K562 (cell line): ENCODE results near the gene LYVE1. TPM values are rescaled to one million over a fixed set of nuclear protein-coding genes. Genes with fewer than 3 reads are reported as not detected.

Experiments used
- ATAC-seq: fragments of 200-7000 bp; cut with Tn5 transposase; 3 replicates; pipeline ENCODE4 v1.9.1; 2020; ENCODE audit warnings: moderate library complexity
- BruUV-seq: library from RNA; stranded (reverse); fragments of 400-500 nt; replicated peaks from 2 replicates; lab custom pipeline; 2021; lab: Mats Ljungman, UMichigan
- CTCF ChIA-PET: fragments of 300-600 bp; formaldehyde crosslinking; extraction: SDS; loops from one replicate; lab custom pipeline; 2021; ENCODE audit warnings: low intra/inter-chr PET ratio; lab: Yijun Ruan, JAX
- POLR2A ChIA-PET: fragments of 300-600, 350-650 bp; sonication (Branson Sonifier 250); formaldehyde crosslinking; extraction: SDS; loops from one replicate; lab custom pipeline; 2021; ENCODE audit warnings: antibody characterized with exemption, inconsistent platforms; lab: Yijun Ruan, JAX
- DNase-seq, 4 experiments: peaks; one replicate each; pipeline versions ENCODE4 v3.0.0 to v3.0.0-alpha.2; 2011 to 2018; ENCODE audit warnings: low spot score in 3 of 4, mixed read lengths in 3 of 4; ENCODE audit errors: extremely low read depth in 1 of 4
- FAIRE-seq: peaks from 2 replicates; lab custom pipeline; 2011; peaks lifted over from hg19 to GRCh38; lab: Jason Lieb, UNC
- H2AFZ ChIP-seq: 2 replicates; pipeline ENCODE4 v1.6.0; 2011; ENCODE audit warnings: low read depth, low read length, control low read depth, inconsistent platforms
- H3K27ac ChIP-seq: fragments of 200-600 bp; 3 replicates; pipeline ENCODE4 v1.8.0; 2011; ENCODE audit warnings: low read depth, mild to moderate bottlenecking, control low read depth, inconsistent platforms, low read length, moderate library complexity, mixed read lengths; ENCODE audit errors: extremely low read depth
- H3K27me3 ChIP-seq, 2 experiments: fragments of 300-600 bp in 1 of 2; 2 replicates in 1 of 2; 3 replicates in 1 of 2; pipeline versions ENCODE4 v1.6.0 to v1.8.0; 2011; ENCODE audit warnings: inconsistent platforms in 2 of 2, low read length in 2 of 2, mild to moderate bottlenecking in 1 of 2, mixed read lengths in 1 of 2, moderate library complexity in 1 of 2; ENCODE audit not compliant: control insufficient read depth in 2 of 2, insufficient read depth in 2 of 2
- H3K36me3 ChIP-seq: fragments of 300-600 bp; 3 replicates; pipeline ENCODE4 v1.8.0; 2011; ENCODE audit warnings: mild to moderate bottlenecking, low read length, inconsistent platforms; ENCODE audit not compliant: control insufficient read depth, insufficient read depth
- H3K4me1 ChIP-seq, 2 experiments: fragments of 200-600 bp in 1 of 2; replicated peaks in 1 of 2; 2 replicates in 1 of 2; 3 replicates in 1 of 2; pipeline versions ENCODE4 v1.5.1 to v1.8.0; 2011; ENCODE audit warnings: inconsistent platforms in 2 of 2, low read length in 2 of 2, mild to moderate bottlenecking in 1 of 2, mixed read lengths in 1 of 2, moderate library complexity in 1 of 2; ENCODE audit not compliant: control insufficient read depth in 2 of 2, insufficient read depth in 2 of 2
- H3K4me2 ChIP-seq: 2 replicates; pipeline ENCODE4 v1.6.1; 2011; ENCODE audit warnings: low read length, control low read depth, inconsistent platforms, mixed read lengths; ENCODE audit not compliant: insufficient read depth
- H3K4me3 ChIP-seq: fragments of 200-600 bp; sonication (generic), shearing (Covaris generic); 2 replicates; pipeline ENCODE4 v1.5.1; 2016; ENCODE audit warnings: control low read depth, inconsistent platforms
- H3K79me2 ChIP-seq: fragments of 200-600 bp; 3 replicates; pipeline ENCODE4 v1.8.0; 2011; ENCODE audit warnings: low read length, inconsistent platforms; ENCODE audit not compliant: control insufficient read depth, insufficient read depth
- H3K9ac ChIP-seq, 2 experiments: 2 replicates each; pipeline versions ENCODE4 v1.6.0 to v1.6.1; 2011; ENCODE audit warnings: low read depth in 2 of 2, low read length in 2 of 2, control low read depth in 1 of 2, inconsistent platforms in 1 of 2, mild to moderate bottlenecking in 1 of 2, mixed read lengths in 1 of 2; ENCODE audit not compliant: insufficient read depth in 1 of 2
- H3K9me1 ChIP-seq: one replicate; pipeline ENCODE4 v1.6.0; 2011; ENCODE audit warnings: inconsistent platforms, mild to moderate bottlenecking, low read length, moderate library complexity; ENCODE audit not compliant: control insufficient read depth, insufficient read depth
- H3K9me3 ChIP-seq: replicated peaks from 2 replicates; pipeline ENCODE4 v1.5.1; 2011; ENCODE audit warnings: low read depth, low read length, inconsistent platforms; ENCODE audit not compliant: control insufficient read depth, insufficient read depth
- H4K20me1 ChIP-seq: replicated peaks from 2 replicates; pipeline ENCODE4 v1.6.1; 2011; ENCODE audit warnings: low read length, inconsistent platforms, mixed read lengths; ENCODE audit not compliant: control insufficient read depth, insufficient read depth
- ARHGAP35 ChIP-seq: fragments of 450-650 bp; IDR thresholded peaks from 2 replicates; pipeline ENCODE4 v1.6.1; 2018; ENCODE audit not compliant: partially characterized antibody
- ELF2 ChIP-seq: fragments of 250-450 bp; sonication (Bioruptor Pico); IDR thresholded peaks from 2 replicates; pipeline ENCODE4 v1.5.0; 2021; ENCODE audit warnings: mild to moderate bottlenecking
- ILK ChIP-seq: fragments of 450-650 bp; IDR thresholded peaks from 2 replicates; pipeline ENCODE4 v1.6.1; 2016; ENCODE audit warnings: missing genetic modification characterization, low read depth, mild to moderate bottlenecking, missing compliant biosample characterization, moderate library complexity, borderline replicate concordance
- JUNB ChIP-seq: fragments of 450-650 bp; formaldehyde crosslinking; conservative IDR thresholded peaks from 2 replicates; pipeline ENCODE4 v1.4.0; 2020; ENCODE audit warnings: mild to moderate bottlenecking
- MYBL2 ChIP-seq, 2 experiments: fragments of 450-650 bp in 1 of 2; sonication (generic) in 1 of 2; formaldehyde crosslinking in 1 of 2; IDR thresholded peaks; 2 replicates each; pipeline versions ENCODE4 v1.6.1 to v1.8.1; 2017 to 2022; ENCODE audit warnings: borderline replicate concordance in 1 of 2, inconsistent platforms in 1 of 2, low read depth in 1 of 2, mild to moderate bottlenecking in 1 of 2, missing genetic modification reagents in 1 of 2, moderate library complexity in 1 of 2
- RFX5 ChIP-seq: IDR thresholded peaks from 2 replicates; pipeline ENCODE4 v1.6.1; 2011; ENCODE audit warnings: low read depth, mild to moderate bottlenecking, improper control_type of control experiment, low read length
- SMARCA5 ChIP-seq: fragments of 450-650 bp; IDR thresholded peaks from 2 replicates; pipeline ENCODE4 v1.6.1; 2016
- TAF7 ChIP-seq: fragments of 450-650 bp; IDR thresholded peaks from 2 replicates; pipeline ENCODE4 v1.6.1; 2016; ENCODE audit warnings: missing genetic modification characterization, missing compliant biosample characterization
- ZC3H11A ChIP-seq: IDR thresholded peaks from 2 replicates; pipeline ENCODE4 v1.6.1; 2012; ENCODE audit warnings: low read depth, low read length, improper control_type of control experiment
- ZNF212 ChIP-seq: fragments of 450-650 bp; formaldehyde crosslinking; IDR thresholded peaks from 2 replicates; pipeline ENCODE4 v1.4.0; 2020; ENCODE audit warnings: mild to moderate bottlenecking
- ZNF24 ChIP-seq: fragments of 450-650 bp; IDR thresholded peaks from 2 replicates; pipeline ENCODE4 v1.6.1; 2016
- ZNF431 ChIP-seq: sonication (generic); formaldehyde crosslinking; IDR thresholded peaks from 2 replicates; pipeline ENCODE4 v1.8.0; 2022; ENCODE audit warnings: mild to moderate bottlenecking, missing genetic modification reagents
- ZNF589 ChIP-seq: fragments of 200-800 bp; sonication (Bioruptor generic); IDR thresholded peaks from 2 replicates; pipeline ENCODE4 v1.6.1; 2016; ENCODE audit warnings: low read depth, missing genetic modification characterization, missing compliant biosample characterization
- WGBS: fragments of 100-300 bp; shearing (Covaris generic); methylation state at CpG from one replicate; pipeline ENCODE4 v1.1.6; 2016; ENCODE audit warnings: low coverage, mixed read lengths; ENCODE audit not compliant: insufficient coverage; ENCODE audit errors: missing lambda C conversion rate; 5-methylcytosine and 5-hydroxymethylcytosine counted together
- in situ Hi-C: fragments of 300-500 bp; cut with MboI; formaldehyde crosslinking; loops from 4 replicates; pipeline ENCODE4 v1.15.0; 2018; ENCODE audit warnings: inconsistent platforms, mixed read lengths
- intact Hi-C: fragments of 100-400 bp; cut with micrococcal nuclease; formaldehyde crosslinking; loops from 2 replicates; pipeline ENCODE4 v1.14.2; 2022
- polyA plus RNA-seq, 8 experiments: library from polyadenylated mRNA; depleted of rRNA in 4 of 8; stranded (reverse) in 5 of 8; unstranded in 3 of 8; fragments of >200 nt; fragmentation: Nextera tagmentation in 2 of 8; fragmentation: Illumina TruSeq in 1 of 8; extraction: Ambion mirVana in 2 of 8; extraction: Trizol in 1 of 8; gene quantifications; 2 replicates each; pipeline versions ENCODE4 v1.2.1 to v1.2.3, GENCODE V29; 2011 to 2014; ENCODE audit warnings: inconsistent platforms in 1 of 8, missing spikeins in 1 of 8
- total RNA-seq, 7 experiments: library from RNA; depleted of rRNA in 6 of 7; stranded (reverse); fragments of >200 nt in 6 of 7; fragmentation: Illumina TruSeq in 2 of 7; extraction: Trizol in 2 of 7; gene quantifications; 2 replicates each; pipeline versions ENCODE4 v1.2.1 to v1.2.3, GENCODE V29; 2011 to 2021; ENCODE audit warnings: low replicate concordance in 1 of 7
- TF ChIP-seq, protein P1 (sequence below), 2 experiments: IDR thresholded peaks in 1 of 2; conservative IDR thresholded peaks in 1 of 2; 2 replicates each; pipeline ENCODE4 v1.6.1; 2016; ENCODE audit warnings: low read depth in 2 of 2, mild to moderate bottlenecking in 1 of 2, missing compliant biosample characterization in 1 of 2, missing genetic modification characterization in 1 of 2, moderate library complexity in 1 of 2
- TF ChIP-seq, protein P2 (sequence below): fragments of 250-450 bp; sonication (Bioruptor Pico); IDR thresholded peaks from 2 replicates; pipeline ENCODE4 v1.4.0; 2020; ENCODE audit warnings: mild to moderate bottlenecking
- TF ChIP-seq, protein P3 (sequence below): fragments of 250-450 bp; sonication (Bioruptor Pico); IDR thresholded peaks from 2 replicates; pipeline ENCODE4 v1.8.0; 2022; ENCODE audit warnings: moderate library complexity, mild to moderate bottlenecking, inconsistent platforms

Gene LYVE1
- total and polyA plus RNA-seq, 9 of the 15 experiments (the other 6 are each of a cell fraction or from before 2014, with no cell fraction given), result 0.06 to 1.1 (median 0.14) TPM; not detected in 1

DNA sequence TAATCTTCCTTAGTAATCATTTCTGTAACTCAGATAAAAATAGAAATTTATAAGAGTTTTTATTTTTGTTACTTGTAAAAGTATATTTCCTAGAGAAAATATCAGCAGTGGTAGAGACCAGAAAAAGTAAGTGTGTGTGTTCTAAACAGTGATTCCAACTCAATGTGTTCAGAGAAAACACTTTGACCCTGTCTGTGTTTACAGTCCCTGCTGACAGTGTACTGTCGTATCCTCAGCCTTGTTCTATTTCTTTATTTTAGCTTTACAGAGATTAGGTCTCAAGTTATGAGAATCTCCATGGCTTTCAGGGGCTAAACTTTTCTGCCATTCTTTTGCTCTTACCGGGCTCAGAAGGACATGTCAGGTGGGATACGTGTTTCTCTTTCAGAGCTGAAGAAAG, 10.2 kb downstream of the LYVE1 start:
- CTCF ChIA-PET, result no interaction called here
- DNase-seq (no peak), ATAC-seq (no peak), FAIRE-seq (no peak)
- no peaks in the 10 kb centered on the region for H4K20me1 ChIP-seq
- no peak overlapping the region for H3K9ac ChIP-seq
- no peaks in the 10 kb centered on the region for H3K27me3 ChIP-seq
- no TSS peak for BruUV-seq
- no peaks in the 10 kb centered on the region for H3K9me1 ChIP-seq
- H3K4me1 ChIP-seq, result no peaks in the 10 kb centered on the region
- no peak overlapping the region for H3K27ac ChIP-seq
- intact Hi-C loops, result no loop called here
- in situ Hi-C loops, result no loop called here
- POLR2A ChIA-PET, result interaction anchor here (1.1 to 1.3 kb wide), 2 partner anchors 10 to 77 kb away, joined by 3 to 6 read pairs; partner anchors contain the start of gene LYVE1
- H3K79me2 ChIP-seq, result no peaks in the 10 kb centered on the region
- WGBS, result 30% methylated on average over 3 of the region's 3 CpGs
- no peaks in the 10 kb centered on the region for H3K9me3 ChIP-seq
- no peak overlapping the region for H2AFZ ChIP-seq
- H3K4me2 ChIP-seq, result no peak overlapping the region
- H3K36me3 ChIP-seq, result no peaks in the 10 kb centered on the region
- no peak for TF ChIP-seq ARHGAP35
- TF ChIP-seq, protein P1, sequence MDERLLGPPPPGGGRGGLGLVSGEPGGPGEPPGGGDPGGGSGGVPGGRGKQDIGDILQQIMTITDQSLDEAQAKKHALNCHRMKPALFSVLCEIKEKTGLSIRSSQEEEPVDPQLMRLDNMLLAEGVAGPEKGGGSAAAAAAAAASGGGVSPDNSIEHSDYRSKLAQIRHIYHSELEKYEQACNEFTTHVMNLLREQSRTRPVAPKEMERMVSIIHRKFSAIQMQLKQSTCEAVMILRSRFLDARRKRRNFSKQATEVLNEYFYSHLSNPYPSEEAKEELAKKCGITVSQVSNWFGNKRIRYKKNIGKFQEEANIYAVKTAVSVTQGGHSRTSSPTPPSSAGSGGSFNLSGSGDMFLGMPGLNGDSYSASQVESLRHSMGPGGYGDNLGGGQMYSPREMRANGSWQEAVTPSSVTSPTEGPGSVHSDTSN (CRISPR knock-in tag; IDR thresholded peaks at IDR 0.05; ENCODE audit: low read depth), result no peak
- TF ChIP-seq, protein P1 (tag; conservative IDR thresholded peaks at IDR 0.05; ENCODE audit: low read depth), result no peak
- no peak for TF ChIP-seq JUNB
- no peak for TF ChIP-seq ELF2
- TF ChIP-seq ZNF589 (CRISPR knock-in tag), result no peak
- TF ChIP-seq, protein P2, sequence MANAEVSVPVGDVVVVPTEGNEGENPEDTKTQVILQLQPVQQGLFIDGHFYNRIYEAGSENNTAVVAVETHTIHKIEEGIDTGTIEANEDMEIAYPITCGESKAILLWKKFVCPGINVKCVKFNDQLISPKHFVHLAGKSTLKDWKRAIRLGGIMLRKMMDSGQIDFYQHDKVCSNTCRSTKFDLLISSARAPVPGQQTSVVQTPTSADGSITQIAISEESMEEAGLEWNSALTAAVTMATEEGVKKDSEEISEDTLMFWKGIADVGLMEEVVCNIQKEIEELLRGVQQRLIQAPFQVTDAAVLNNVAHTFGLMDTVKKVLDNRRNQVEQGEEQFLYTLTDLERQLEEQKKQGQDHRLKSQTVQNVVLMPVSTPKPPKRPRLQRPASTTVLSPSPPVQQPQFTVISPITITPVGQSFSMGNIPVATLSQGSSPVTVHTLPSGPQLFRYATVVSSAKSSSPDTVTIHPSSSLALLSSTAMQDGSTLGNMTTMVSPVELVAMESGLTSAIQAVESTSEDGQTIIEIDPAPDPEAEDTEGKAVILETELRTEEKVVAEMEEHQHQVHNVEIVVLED (CRISPR knock-in tag), result no peak
- TF ChIP-seq, protein P3, sequence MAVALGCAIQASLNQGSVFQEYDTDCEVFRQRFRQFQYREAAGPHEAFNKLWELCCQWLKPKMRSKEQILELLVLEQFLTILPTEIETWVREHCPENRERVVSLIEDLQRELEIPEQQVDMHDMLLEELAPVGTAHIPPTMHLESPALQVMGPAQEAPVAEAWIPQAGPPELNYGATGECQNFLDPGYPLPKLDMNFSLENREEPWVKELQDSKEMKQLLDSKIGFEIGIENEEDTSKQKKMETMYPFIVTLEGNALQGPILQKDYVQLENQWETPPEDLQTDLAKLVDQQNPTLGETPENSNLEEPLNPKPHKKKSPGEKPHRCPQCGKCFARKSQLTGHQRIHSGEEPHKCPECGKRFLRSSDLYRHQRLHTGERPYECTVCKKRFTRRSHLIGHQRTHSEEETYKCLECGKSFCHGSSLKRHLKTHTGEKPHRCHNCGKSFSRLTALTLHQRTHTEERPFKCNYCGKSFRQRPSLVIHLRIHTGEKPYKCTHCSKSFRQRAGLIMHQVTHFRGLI (CRISPR knock-in tag), result no peak
- TF ChIP-seq ILK (tag), result no peak
- no peak for TF ChIP-seq ZC3H11A
- TF ChIP-seq SMARCA5, result no peak
- TF ChIP-seq TAF7 (tag), result no peak
- TF ChIP-seq MYBL2 (IDR thresholded peaks at IDR 0.05; ENCODE audit: low read depth), result no peak
- no peak for TF ChIP-seq MYBL2 (CRISPR knock-in tag; IDR thresholded peaks at IDR 0.05; ENCODE audit: borderline replicate concordance)
- TF ChIP-seq ZNF212, result no peak
- TF ChIP-seq ZNF24, result no peak
- TF ChIP-seq RFX5, result no peak
- no peak for TF ChIP-seq ZNF431 (CRISPR knock-in tag)
- no peak overlapping the region for H3K4me3 ChIP-seq
